Activated naive CD4-positive, alpha-beta T cell (primary cell): ENCODE results near the gene SLC12A1.

Source experiments
- DNase-seq, 4 experiments: peaks; one replicate each; lab custom pipeline; 2025; lab: John Stamatoyannopoulos, UW

Gene SLC12A1

GRCh38 chr15:48242535-48242934, 36.4 kb downstream of the SLC12A1 start:
- no peak for DNase-seq

DNA sequence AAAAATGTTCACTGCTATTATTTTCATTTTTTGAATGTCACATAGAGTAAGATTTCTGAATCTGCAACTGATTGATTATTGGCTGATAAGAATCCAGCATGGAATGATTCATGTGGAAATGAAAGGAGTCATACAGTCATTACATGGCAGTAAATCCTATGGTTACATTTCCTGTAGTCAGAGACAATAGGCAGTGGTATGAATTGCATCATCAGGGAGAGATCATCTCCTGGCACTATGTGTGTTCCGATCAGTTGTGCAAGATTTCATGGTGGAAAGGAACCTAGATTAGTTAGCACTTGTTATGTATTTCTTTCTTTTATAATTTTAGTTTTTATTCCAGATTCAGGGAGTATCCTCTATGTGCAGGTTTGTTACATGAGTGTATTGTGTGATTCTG, 38.8 kb downstream of the SLC12A1 start:
- DNase-seq = no peak

- no peak for DNase-seq
Observed at GRCh38 chr15:48248414-48248813, 42.3 kb downstream of the SLC12A1 start.

GRCh38 chr15:48250640-48251076, 44.6 kb downstream of the SLC12A1 start:
- DNase-seq = no peak

- DNase-seq = no peak
Observed at GRCh38 chr15:48253172-48253571, 47.1 kb downstream of the SLC12A1 start.

DNA sequence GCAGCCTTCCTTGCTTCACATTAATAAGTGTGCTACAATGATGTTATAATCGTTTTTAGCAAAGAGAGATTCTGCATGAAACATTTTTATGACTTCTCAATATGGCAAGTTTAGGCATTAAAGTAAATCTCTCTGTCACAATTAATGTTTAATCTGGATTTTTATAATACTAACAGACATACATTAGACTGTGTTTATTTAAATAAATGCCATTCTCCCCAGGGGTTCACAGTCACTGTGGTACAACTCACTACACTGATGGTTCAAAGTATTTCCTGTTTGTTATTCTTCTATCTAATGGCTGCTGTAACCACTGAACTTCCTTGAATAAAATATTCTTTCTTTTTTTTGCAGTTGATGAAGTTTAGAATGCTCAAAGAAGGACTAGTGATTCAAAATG, 59.0 kb downstream of the SLC12A1 start:
- no peak for DNase-seq

GRCh38 chr15:48266024-48266689, 60.1 kb downstream of the SLC12A1 start:
- no peak for DNase-seq

GRCh38 chr15:48267766-48268165, 61.7 kb downstream of the SLC12A1 start:
- DNase-seq = no peak

DNA sequence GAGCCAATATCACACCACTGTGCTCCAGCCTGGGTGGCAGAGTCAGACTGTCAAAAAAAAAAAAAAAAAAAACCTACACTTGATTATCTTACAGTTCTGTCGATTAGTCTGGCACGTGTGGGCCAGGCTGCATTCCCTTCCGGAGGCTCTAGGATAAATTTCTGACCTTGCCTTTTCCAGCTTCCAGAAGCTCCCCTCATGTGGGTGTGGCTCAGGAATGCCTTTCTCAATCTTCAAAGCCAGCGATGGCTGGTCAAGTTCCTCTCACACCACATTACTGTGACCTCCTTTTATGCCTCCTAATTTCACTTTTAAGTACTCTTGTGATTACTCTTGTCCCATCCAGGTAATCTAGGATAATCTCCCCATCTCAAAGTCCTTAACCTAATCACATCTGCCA, 66.9 kb downstream of the SLC12A1 start:
- no peak for DNase-seq

DNA sequence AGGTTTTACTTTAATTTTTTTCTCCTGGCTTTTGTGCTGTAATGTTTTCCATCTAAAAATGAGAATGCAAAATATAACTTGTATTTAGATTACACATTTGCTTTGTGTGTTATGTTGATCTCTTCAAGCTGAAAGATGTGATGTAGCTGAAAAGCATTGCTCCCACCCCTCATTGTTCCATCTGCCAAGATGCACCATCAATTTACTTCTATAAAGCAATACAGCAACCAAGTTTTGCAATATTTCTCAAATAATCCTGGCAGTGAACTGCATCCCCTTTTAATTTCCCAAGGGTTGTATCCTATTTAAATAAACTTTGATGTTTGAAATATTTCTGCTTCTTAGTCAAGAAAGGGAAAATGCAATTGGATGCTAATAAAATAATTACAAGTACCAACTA, 72.6 kb downstream of the SLC12A1 start:
- no peak for DNase-seq

DNA sequence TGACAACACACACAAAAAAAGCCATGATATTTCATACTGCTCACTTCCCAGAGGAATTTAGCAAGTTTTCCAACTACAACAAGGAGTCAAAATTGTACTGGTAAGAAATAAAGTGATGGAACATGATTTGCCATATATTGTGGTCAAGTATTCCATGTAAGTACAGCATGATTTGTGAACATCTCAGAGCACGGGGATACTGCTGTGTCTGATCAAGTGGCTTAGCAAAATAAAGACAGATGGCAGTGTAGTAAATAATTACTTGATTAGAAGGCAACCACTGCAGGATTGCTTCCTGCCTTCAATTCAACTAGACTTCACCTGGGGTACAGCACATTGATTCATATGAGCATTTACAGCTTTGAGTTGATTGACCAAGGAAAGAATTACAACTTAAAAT, 73.5 kb downstream of the SLC12A1 start:
- no peak for DNase-seq

DNA sequence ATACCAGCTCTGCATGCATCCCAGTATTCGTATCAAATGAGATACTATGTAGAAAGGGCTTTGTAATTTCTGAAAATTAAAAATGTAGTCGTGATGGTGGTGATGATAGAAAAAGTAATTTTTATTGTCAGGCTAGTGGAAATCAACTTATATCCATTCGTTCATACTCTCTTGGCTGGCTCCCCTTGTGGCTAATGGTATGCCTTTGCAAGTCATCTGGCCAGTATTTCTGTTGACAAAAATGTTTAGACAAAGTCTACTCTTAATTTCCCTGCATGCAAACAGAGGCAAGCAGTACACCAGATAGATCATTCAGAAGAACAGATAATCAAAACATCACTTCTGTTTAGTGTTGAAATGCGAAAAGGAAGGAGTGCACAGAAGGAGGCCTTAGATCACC, 75.6 kb downstream of the SLC12A1 start:
- no peak for DNase-seq

GRCh38 chr15:48282216-48282615, 76.1 kb downstream of the SLC12A1 start:
- no peak for DNase-seq

DNA sequence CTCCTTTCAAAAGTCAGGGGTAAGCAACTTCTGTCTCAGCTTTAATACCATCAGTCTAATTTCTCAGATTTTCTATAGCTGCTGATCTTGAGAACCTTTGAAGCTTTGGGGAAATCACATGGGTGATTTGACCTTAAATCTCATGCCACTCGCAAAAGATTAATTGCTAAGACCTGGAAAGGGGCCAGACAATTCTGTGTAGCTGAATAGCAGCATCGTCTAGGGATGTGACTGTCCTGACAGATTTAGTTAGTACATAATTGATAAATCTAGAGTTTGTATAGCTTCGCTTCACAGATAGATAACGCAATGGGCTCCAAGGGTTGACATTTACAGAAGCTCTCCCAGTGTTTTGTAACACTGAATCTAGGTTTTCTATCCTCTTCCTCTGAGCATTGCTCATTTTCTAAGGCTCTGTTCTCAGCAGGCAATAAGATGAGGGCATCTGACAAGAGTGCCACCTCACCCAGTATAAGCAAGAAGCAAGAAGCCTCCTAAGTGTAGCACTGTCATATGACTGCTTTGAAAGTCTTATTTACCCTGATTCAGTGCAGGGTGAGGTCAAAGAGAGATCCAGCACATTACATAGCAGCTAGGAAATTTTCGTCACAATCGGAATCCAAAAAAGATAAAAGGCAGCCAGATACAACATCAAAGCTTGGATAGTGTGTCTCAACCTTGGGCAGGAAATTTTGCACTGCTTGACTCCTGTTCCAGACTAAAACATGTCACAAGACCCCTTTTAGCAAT, 77.5 kb downstream of the SLC12A1 start:
- no peak for DNase-seq

DNA sequence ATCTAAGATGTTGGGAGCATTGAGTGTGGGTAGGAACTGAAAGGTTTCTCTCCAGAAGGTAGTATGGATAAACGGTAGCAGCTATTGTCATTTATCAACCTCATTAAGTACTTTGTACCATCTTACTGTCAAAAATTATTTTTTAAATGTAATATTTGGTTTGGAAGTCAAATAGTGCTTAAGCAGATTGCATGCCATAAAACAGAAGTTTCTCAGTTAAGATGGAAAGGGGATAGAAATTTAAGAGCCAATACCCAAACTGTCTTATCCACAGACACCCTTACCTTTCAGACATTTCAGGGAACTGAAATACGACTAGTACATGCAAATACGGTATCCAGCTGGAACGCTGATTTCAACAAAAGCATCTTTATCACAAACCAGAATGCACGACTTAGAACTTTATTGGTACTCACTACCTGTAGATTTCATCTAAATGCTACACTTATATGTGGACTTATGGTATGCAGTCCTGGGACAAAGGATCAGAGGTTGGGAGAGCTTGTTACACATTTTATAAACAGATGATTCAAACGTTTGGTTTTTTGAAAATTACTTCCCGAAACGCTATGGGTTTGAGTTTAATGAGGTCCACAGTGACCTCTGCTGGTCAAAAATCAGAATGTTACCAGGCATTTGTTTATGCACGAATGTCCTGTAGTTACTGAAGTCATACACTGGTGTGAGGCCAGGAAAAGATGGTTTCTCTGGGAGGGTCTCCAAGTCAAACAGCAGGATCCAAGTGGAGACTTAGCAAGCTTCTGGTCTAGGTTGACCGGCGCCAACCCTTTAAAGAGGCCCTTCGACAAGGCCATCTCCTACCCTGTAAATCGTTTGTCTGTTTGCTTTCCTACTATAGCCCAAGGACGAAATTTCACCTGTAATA, 79.5 kb downstream of the SLC12A1 start:
- no peak for DNase-seq

DNA sequence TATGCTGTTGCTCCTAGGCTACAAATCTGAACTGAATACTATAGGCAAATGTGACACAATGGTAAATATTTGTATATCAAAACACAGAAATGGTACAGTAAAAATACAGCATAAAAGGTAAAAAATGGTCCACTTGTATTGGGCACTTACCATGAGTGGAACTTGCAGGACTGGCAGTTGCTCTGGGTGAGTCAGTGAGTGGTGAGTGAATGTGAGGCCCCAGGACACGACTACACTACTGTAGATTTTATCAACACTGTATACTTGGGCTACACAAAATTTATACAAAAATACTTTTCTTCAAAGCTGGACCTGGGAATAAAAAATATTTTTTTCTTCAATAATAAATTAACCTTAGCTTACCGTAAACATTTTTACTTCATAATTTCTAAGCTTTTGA, 83.5 kb downstream of the SLC12A1 start:
- DNase-seq = no peak

DNA sequence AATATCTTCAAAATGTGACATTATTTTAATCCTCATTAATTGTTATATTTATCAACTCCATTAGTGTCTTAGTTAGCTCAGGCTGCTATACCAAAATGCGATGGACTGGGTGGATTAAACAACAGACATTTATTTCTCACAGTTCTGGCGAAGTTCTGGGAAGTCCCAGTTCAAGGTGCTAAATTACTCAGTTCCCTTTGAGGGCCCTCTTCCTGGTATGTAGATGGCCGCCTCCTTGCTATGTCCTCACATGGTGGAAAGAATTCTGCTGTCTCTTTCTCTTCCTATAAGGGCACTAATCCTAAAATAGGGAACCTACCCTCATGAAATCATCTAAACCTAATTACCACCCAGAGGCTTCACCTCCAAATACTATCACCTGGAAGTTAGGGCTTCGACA, 86.4 kb downstream of the SLC12A1 start:
- DNase-seq = no peak

- DNase-seq = no peak
Observed at GRCh38 chr15:48297668-48298067, 91.6 kb downstream of the SLC12A1 start.

GRCh38 chr15:48298914-48299313, 92.8 kb downstream of the SLC12A1 start:
- DNase-seq = no peak

DNA sequence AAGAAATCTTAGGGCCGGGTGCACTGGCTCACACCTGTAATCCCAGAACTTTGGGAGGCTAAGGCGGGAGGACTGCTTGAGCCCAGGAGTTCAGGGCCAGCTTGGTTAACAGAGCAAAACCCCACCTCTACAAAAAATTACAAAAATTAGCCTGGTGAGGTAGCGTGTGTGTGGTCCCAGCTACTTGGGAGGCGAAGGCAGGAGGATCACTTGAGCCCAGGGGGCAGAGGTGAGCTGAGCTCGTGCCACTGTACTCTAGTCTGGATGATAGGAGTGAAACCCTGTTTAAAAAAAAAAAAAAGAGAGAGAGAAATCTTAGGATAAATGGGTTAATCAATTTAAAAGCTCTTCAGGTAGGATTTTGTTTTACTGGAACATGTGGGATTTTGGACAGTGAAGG, 93.9 kb downstream of the SLC12A1 start:
- no peak for DNase-seq

- DNase-seq = no peak
Observed at GRCh38 chr15:48304398-48304797, 98.3 kb downstream of the SLC12A1 start.

GRCh38 chr15:48306639-48307038, 100.5 kb downstream of the SLC12A1 start:
- no peak for DNase-seq

- DNase-seq = no peak
Observed at GRCh38 chr15:48307586-48307985, 101.5 kb downstream of the SLC12A1 start.
